HEK293 (cell line): Measurements from ENCODE around the gene KRTCAP2.
A peak's percentile ranks its signal among the peaks of the same experiment; 100 is the strongest.

ENCODE experiments used
- GLI2 ChIP-seq: fragments of 450-650 bp; formaldehyde crosslinking; IDR thresholded peaks from 2 replicates; pipeline ENCODE4; 2017; ENCODE audit warnings: missing biosample characterization, missing genetic modification characterization, low read depth, borderline replicate concordance
- GLI4 ChIP-seq: fragments of 450-650 bp; formaldehyde crosslinking; IDR thresholded peaks from 2 replicates; pipeline ENCODE4 v1.5.1; 2016; ENCODE audit warnings: missing biosample characterization, missing genetic modification characterization
- GLIS1 ChIP-seq: fragments of 450-650 bp; formaldehyde crosslinking; IDR thresholded peaks from 2 replicates; pipeline ENCODE4 v1.5.1; 2016; ENCODE audit warnings: missing biosample characterization, missing genetic modification characterization
- HOXC10 ChIP-seq: sonication (generic); formaldehyde crosslinking; IDR thresholded peaks from 2 replicates; pipeline ENCODE4 v1.8.1; 2023; ENCODE audit warnings: mild to moderate bottlenecking, missing genetic modification reagents
- KLF10 ChIP-seq: fragments of 450-650 bp; IDR thresholded peaks from 2 replicates; pipeline ENCODE4 v1.5.1; 2018; ENCODE audit warnings: missing biosample characterization, mild to moderate bottlenecking, missing genetic modification characterization
- KLF16 ChIP-seq: fragments of 450-650 bp; formaldehyde crosslinking; IDR thresholded peaks from 2 replicates; pipeline ENCODE4 v1.5.1; 2017; ENCODE audit warnings: missing biosample characterization, missing genetic modification characterization
- KLF7 ChIP-seq: fragments of 450-650 bp; formaldehyde crosslinking; IDR thresholded peaks from 2 replicates; pipeline ENCODE4 v1.5.1; 2016; ENCODE audit warnings: missing biosample characterization, missing genetic modification characterization, borderline replicate concordance
- PRDM6 ChIP-seq: fragments of 450-650 bp; formaldehyde crosslinking; IDR thresholded peaks from 2 replicates; pipeline ENCODE4 v1.5.1; 2017; ENCODE audit warnings: missing biosample characterization, missing genetic modification characterization
- SALL2 ChIP-seq: fragments of 450-650 bp; formaldehyde crosslinking; IDR thresholded peaks from 2 replicates; pipeline ENCODE4 v1.5.0; 2017; ENCODE audit warnings: missing biosample characterization, mild to moderate bottlenecking, missing genetic modification characterization, borderline replicate concordance
- SP2 ChIP-seq: fragments of 450-650 bp; formaldehyde crosslinking; IDR thresholded peaks from 2 replicates; pipeline ENCODE4 v1.5.1; 2016; ENCODE audit warnings: missing biosample characterization, missing genetic modification characterization
- YY1 ChIP-seq: fragments of 450-650 bp; formaldehyde crosslinking; IDR thresholded peaks from 2 replicates; pipeline ENCODE4 v1.5.1; 2018; ENCODE audit warnings: missing biosample characterization, missing genetic modification characterization
- ZBTB26 ChIP-seq: fragments of 450-650 bp; formaldehyde crosslinking; optimal IDR thresholded peaks from 2 replicates; pipeline ENCODE3; 2016; ENCODE audit warnings: missing biosample characterization, mild to moderate bottlenecking, missing genetic modification characterization
- ZBTB44 ChIP-seq: fragments of 450-650 bp; IDR thresholded peaks from 2 replicates; pipeline ENCODE4 v1.5.1; 2018; ENCODE audit warnings: missing biosample characterization, mild to moderate bottlenecking, missing genetic modification characterization
- ZNF10 ChIP-seq: fragments of 450-650 bp; formaldehyde crosslinking; IDR thresholded peaks from 2 replicates; pipeline ENCODE4 v1.5.1; 2017; ENCODE audit warnings: missing biosample characterization, missing genetic modification characterization
- ZNF133 ChIP-seq: fragments of 450-650 bp; formaldehyde crosslinking; IDR thresholded peaks from 2 replicates; pipeline ENCODE4 v1.5.1; 2016; ENCODE audit warnings: missing biosample characterization, missing genetic modification characterization
- ZNF16 ChIP-seq: fragments of 450-650 bp; formaldehyde crosslinking; IDR thresholded peaks from 2 replicates; pipeline ENCODE4 v1.5.1; 2016; ENCODE audit warnings: low read depth, missing biosample characterization, missing genetic modification characterization
- ZNF335 ChIP-seq: fragments of 450-650 bp; formaldehyde crosslinking; conservative IDR thresholded peaks from 2 replicates; pipeline ENCODE4 v1.5.1; 2016; ENCODE audit warnings: missing biosample characterization, missing genetic modification characterization
- ZNF37A ChIP-seq: fragments of 450-650 bp; IDR thresholded peaks from 2 replicates; pipeline ENCODE4 v1.5.1; 2018; ENCODE audit warnings: missing biosample characterization, missing genetic modification characterization
- ZNF416 ChIP-seq: fragments of 450-650 bp; formaldehyde crosslinking; IDR thresholded peaks from 2 replicates; pipeline ENCODE4 v1.5.1; 2016; ENCODE audit warnings: missing biosample characterization, missing genetic modification characterization
- ZNF423 ChIP-seq: fragments of 450-650 bp; formaldehyde crosslinking; IDR thresholded peaks from 2 replicates; pipeline ENCODE4 v1.5.1; 2016; ENCODE audit warnings: missing biosample characterization, missing genetic modification characterization
- ZNF529 ChIP-seq: fragments of 450-650 bp; formaldehyde crosslinking; IDR thresholded peaks from 2 replicates; pipeline ENCODE4 v1.5.1; 2017; ENCODE audit warnings: missing genetic modification characterization, missing biosample characterization; ENCODE audit not compliant: insufficient replicate concordance
- ZNF580 ChIP-seq: fragments of 450-650 bp; formaldehyde crosslinking; IDR thresholded peaks from 2 replicates; pipeline ENCODE4 v1.5.1; 2016; ENCODE audit warnings: missing biosample characterization, missing genetic modification characterization
- ZNF658 ChIP-seq: fragments of 450-650 bp; formaldehyde crosslinking; IDR thresholded peaks from 2 replicates; pipeline ENCODE4; 2016; ENCODE audit warnings: missing biosample characterization, missing genetic modification characterization
- ZNF791 ChIP-seq: fragments of 450-650 bp; formaldehyde crosslinking; IDR thresholded peaks from 2 replicates; pipeline ENCODE4 v1.5.1; 2016; ENCODE audit warnings: missing biosample characterization, missing genetic modification characterization
- TF ChIP-seq, protein P1 (sequence below): fragments of 450-650 bp; formaldehyde crosslinking; IDR thresholded peaks from 2 replicates; pipeline ENCODE4 v1.5.1; 2016; ENCODE audit warnings: missing biosample characterization, missing genetic modification characterization
- TF ChIP-seq, protein P2 (sequence below): fragments of 450-650 bp; formaldehyde crosslinking; IDR thresholded peaks from 2 replicates; pipeline ENCODE4 v1.5.1; 2016; ENCODE audit warnings: missing biosample characterization, missing genetic modification characterization
- TF ChIP-seq, protein P3 (sequence below): fragments of 450-650 bp; formaldehyde crosslinking; IDR thresholded peaks from 2 replicates; pipeline ENCODE4 v1.5.1; 2017; ENCODE audit warnings: missing biosample characterization, missing genetic modification characterization
- TF ChIP-seq, protein P4 (sequence below): fragments of 450-650 bp; formaldehyde crosslinking; IDR thresholded peaks from 2 replicates; pipeline ENCODE4 v1.5.1; 2016; ENCODE audit warnings: missing biosample characterization, missing genetic modification characterization

KRTCAP2 gene

DNA sequence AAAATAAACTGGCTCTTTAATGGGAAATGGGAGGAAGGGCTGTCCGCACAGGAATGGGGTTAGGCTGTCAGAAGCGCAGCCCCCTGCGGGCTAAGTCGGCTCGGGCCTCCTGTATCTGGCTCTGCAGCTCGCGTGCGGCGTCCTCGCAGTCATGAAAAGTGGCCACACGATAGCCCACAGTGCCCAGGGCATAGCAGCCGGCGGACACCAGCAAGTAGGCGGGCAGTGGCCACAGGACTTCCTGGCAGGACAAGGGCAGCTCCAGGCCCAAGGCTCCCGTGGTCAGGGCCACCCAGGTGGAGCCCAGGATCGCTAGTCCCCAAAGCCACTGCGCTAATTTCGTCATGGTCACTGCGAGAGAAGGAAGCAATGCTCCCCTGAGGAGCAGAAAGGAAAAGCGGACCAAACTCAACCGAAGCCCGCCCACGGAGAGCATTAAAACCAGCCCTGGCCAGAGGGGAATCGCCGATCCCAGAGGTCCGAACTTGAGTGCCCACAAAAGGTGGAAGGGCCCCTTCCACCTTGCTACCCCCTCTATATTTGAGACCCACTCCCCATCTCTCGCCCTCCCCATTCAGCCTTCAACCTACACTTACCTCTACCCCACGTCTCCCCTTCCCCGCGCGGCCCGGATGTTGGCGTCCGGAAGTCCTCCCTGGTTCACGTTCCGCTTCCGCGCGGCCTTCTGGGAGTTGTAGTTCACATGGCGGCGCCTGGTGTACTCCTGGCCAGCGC, 33.0 kb downstream of the KRTCAP2 start, which contains the start of gene DPM3 (continued):
- TF ChIP-seq, protein P1, sequence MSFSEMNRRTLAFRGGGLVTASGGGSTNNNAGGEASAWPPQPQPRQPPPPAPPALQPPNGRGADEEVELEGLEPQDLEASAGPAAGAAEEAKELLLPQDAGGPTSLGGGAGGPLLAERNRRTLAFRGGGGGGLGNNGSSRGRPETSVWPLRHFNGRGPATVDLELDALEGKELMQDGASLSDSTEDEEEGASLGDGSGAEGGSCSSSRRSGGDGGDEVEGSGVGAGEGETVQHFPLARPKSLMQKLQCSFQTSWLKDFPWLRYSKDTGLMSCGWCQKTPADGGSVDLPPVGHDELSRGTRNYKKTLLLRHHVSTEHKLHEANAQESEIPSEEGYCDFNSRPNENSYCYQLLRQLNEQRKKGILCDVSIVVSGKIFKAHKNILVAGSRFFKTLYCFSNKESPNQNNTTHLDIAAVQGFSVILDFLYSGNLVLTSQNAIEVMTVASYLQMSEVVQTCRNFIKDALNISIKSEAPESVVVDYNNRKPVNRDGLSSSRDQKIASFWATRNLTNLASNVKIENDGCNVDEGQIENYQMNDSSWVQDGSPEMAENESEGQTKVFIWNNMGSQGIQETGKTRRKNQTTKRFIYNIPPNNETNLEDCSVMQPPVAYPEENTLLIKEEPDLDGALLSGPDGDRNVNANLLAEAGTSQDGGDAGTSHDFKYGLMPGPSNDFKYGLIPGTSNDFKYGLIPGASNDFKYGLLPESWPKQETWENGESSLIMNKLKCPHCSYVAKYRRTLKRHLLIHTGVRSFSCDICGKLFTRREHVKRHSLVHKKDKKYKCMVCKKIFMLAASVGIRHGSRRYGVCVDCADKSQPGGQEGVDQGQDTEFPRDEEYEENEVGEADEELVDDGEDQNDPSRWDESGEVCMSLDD (tag by site-specific recombination), result peak; percentile 85
- no peak for TF ChIP-seq PRDM6 (tag by site-specific recombination)
- TF ChIP-seq ZBTB44, result no peak
- TF ChIP-seq GLI4 (tag by site-specific recombination), result peak; percentile 71; the same call in 1 of the 2 replicates
- TF ChIP-seq, protein P2, sequence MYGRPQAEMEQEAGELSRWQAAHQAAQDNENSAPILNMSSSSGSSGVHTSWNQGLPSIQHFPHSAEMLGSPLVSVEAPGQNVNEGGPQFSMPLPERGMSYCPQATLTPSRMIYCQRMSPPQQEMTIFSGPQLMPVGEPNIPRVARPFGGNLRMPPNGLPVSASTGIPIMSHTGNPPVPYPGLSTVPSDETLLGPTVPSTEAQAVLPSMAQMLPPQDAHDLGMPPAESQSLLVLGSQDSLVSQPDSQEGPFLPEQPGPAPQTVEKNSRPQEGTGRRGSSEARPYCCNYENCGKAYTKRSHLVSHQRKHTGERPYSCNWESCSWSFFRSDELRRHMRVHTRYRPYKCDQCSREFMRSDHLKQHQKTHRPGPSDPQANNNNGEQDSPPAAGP (tag by site-specific recombination), result 0 out of 2 replicates have a peak, but pooled peaks have one; percentile 82
- peak; percentile 51 for TF ChIP-seq ZBTB26
- no peak for TF ChIP-seq ZNF529 (tag by site-specific recombination)
- 0 out of 2 replicates have a peak, but pooled peaks have one; percentile 47 for TF ChIP-seq YY1 (tag by site-specific recombination)
- TF ChIP-seq GLI2 (tag by site-specific recombination), result no peak
- peak; percentile 74 for TF ChIP-seq GLIS1 (tag by site-specific recombination)
- TF ChIP-seq ZNF791 (tag by site-specific recombination), result no peak
- TF ChIP-seq ZNF580, result peak; percentile 98
- TF ChIP-seq ZNF335 (tag by site-specific recombination), result peak; percentile 96
- TF ChIP-seq ZNF10 (tag by site-specific recombination), result peak; percentile 18; the same call in 1 of the 2 replicates
- no peak for TF ChIP-seq SALL2 (tag by site-specific recombination)
- TF ChIP-seq, protein P3, sequence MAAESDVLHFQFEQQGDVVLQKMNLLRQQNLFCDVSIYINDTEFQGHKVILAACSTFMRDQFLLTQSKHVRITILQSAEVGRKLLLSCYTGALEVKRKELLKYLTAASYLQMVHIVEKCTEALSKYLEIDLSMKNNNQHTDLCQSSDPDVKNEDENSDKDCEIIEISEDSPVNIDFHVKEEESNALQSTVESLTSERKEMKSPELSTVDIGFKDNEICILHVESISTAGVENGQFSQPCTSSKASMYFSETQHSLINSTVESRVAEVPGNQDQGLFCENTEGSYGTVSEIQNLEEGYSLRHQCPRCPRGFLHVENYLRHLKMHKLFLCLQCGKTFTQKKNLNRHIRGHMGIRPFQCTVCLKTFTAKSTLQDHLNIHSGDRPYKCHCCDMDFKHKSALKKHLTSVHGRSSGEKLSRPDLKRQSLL (tag by site-specific recombination), result 0 out of 2 replicates have a peak, but pooled peaks have one; percentile 5
- TF ChIP-seq KLF10 (tag by site-specific recombination), result peak; percentile 23; the same call in 1 of the 2 replicates
- TF ChIP-seq KLF16, result peak; percentile 71; the same call in 1 of the 2 replicates
- no peak for TF ChIP-seq ZNF416
- no peak for TF ChIP-seq ZNF37A (tag by site-specific recombination)
- TF ChIP-seq HOXC10 (CRISPR knock-in tag), result no peak
- TF ChIP-seq, protein P4, sequence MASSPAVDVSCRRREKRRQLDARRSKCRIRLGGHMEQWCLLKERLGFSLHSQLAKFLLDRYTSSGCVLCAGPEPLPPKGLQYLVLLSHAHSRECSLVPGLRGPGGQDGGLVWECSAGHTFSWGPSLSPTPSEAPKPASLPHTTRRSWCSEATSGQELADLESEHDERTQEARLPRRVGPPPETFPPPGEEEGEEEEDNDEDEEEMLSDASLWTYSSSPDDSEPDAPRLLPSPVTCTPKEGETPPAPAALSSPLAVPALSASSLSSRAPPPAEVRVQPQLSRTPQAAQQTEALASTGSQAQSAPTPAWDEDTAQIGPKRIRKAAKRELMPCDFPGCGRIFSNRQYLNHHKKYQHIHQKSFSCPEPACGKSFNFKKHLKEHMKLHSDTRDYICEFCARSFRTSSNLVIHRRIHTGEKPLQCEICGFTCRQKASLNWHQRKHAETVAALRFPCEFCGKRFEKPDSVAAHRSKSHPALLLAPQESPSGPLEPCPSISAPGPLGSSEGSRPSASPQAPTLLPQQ, result peak; percentile 88; the same call in 1 of the 2 replicates
- TF ChIP-seq ZNF658 (tag by site-specific recombination), result no peak
- TF ChIP-seq ZNF16 (tag by site-specific recombination), result no peak
- no peak for TF ChIP-seq ZNF133 (tag by site-specific recombination)
- TF ChIP-seq SP2 (tag by site-specific recombination), result peak; percentile 91
- no peak for TF ChIP-seq KLF7 (tag by site-specific recombination)
- TF ChIP-seq ZNF423, result no peak
